ENCODE results near the gene TUBB2B. TPM values are rescaled to one million over a fixed set of nuclear protein-coding genes. Genes with fewer than 3 reads are reported as not detected.
"Not testable (repeated sequence)": the region's sequence is repeated elsewhere in the genome, so short reads cannot be mapped to it uniquely, and the experiment has no call there.

The TUBB2B gene
- total RNA-seq, 1 experiment from 2014 or later: 144 TPM

GRCh38 chr6:3190779-3191178, 36.7 kb downstream of the TUBB2B start:
- TF ChIP-seq EZH2 (IDR thresholded peaks at IDR 0.05; ENCODE audit: borderline replicate concordance, low read depth, low read length, poor library complexity, severe bottlenecking) (no peak), CTCF (conservative IDR thresholded peaks at IDR 0.05; ENCODE audit: low read depth, low read length) (no peak)
- H3K36me3 ChIP-seq (ENCODE audit: insufficient read depth, low read length, poor library complexity, severe bottlenecking): no peaks in the 10 kb centered on the region
- CTCF ChIA-PET: no interaction called here
- H3K27ac ChIP-seq (ENCODE audit: low read depth, low read length, poor library complexity, severe bottlenecking): no peak overlapping the region
- no peak overlapping the region for H3K4me3 ChIP-seq (ENCODE audit: low read depth, low read length, poor library complexity, severe bottlenecking)
- no peak for DNase-seq (ENCODE audit: low spot score)
- POLR2A ChIA-PET (ENCODE audit: low non-redundant PET): no interaction called here
- no peaks in the 10 kb centered on the region for H3K9me3 ChIP-seq (ENCODE audit: low read depth, low read length, poor library complexity, severe bottlenecking)
- no peaks in the 10 kb centered on the region for H3K27me3 ChIP-seq (replicated peaks; ENCODE audit: insufficient read depth, low read depth, low read length, poor library complexity)
- peaks cover 15% of the 10 kb centered on the region for H3K4me1 ChIP-seq (ENCODE audit: insufficient read depth, low read length, poor library complexity, severe bottlenecking)
- BruUV-seq (replicated peaks): no TSS peak
- intact Hi-C loops (cut with micrococcal nuclease; ENCODE audit: unreplicated experiment): no loop called here

GRCh38 chr6:3190056-3190455, 37.4 kb downstream of the TUBB2B start:
- H3K36me3 ChIP-seq (ENCODE audit: insufficient read depth, low read length, poor library complexity, severe bottlenecking): no peaks in the 10 kb centered on the region
- H3K9me3 ChIP-seq (ENCODE audit: low read depth, low read length, poor library complexity, severe bottlenecking): no peaks in the 10 kb centered on the region
- ChIA-PET POLR2A (ENCODE audit: low non-redundant PET) (no interaction called here), CTCF (no interaction called here)
- no TSS peak for BruUV-seq (replicated peaks)
- no peak for DNase-seq (ENCODE audit: low spot score)
- no peak for TF ChIP-seq CTCF (conservative IDR thresholded peaks at IDR 0.05; ENCODE audit: low read depth, low read length)
- no peak for TF ChIP-seq EZH2 (IDR thresholded peaks at IDR 0.05; ENCODE audit: borderline replicate concordance, low read depth, low read length, poor library complexity, severe bottlenecking)
- no peak overlapping the region for H3K27ac ChIP-seq (ENCODE audit: low read depth, low read length, poor library complexity, severe bottlenecking)
- peaks cover 7% of the 10 kb centered on the region for H3K4me1 ChIP-seq (ENCODE audit: insufficient read depth, low read length, poor library complexity, severe bottlenecking)
- intact Hi-C loops (cut with micrococcal nuclease; ENCODE audit: unreplicated experiment): no loop called here
- H3K27me3 ChIP-seq (replicated peaks; ENCODE audit: insufficient read depth, low read depth, low read length, poor library complexity): no peaks in the 10 kb centered on the region
- no peak overlapping the region for H3K4me3 ChIP-seq (ENCODE audit: low read depth, low read length, poor library complexity, severe bottlenecking)

GRCh38 chr6:3189192-3189591, 38.3 kb downstream of the TUBB2B start:
- H3K4me1 ChIP-seq (ENCODE audit: insufficient read depth, low read length, poor library complexity, severe bottlenecking); CTCF ChIA-PET; H3K9me3 ChIP-seq (ENCODE audit: low read depth, low read length, poor library complexity, severe bottlenecking); H3K4me3 ChIP-seq (ENCODE audit: low read depth, low read length, poor library complexity, severe bottlenecking); H3K36me3 ChIP-seq (ENCODE audit: insufficient read depth, low read length, poor library complexity, severe bottlenecking); H3K27me3 ChIP-seq (replicated peaks; ENCODE audit: insufficient read depth, low read depth, low read length, poor library complexity); DNase-seq (ENCODE audit: low spot score); BruUV-seq (replicated peaks); intact Hi-C loops (cut with micrococcal nuclease; ENCODE audit: unreplicated experiment); H3K27ac ChIP-seq (ENCODE audit: low read depth, low read length, poor library complexity, severe bottlenecking): not testable (repeated sequence)
- POLR2A ChIA-PET (ENCODE audit: low non-redundant PET): interaction anchor here (0.6 kb wide), 1 partner anchor 140 kb away, joined by 3 read pairs; no protein-coding TSS in a partner anchor

GRCh38 chr6:3188262-3188661, 39.2 kb downstream of the TUBB2B start:
- intact Hi-C loops (cut with micrococcal nuclease; ENCODE audit: unreplicated experiment): no loop called here
- TF ChIP-seq CTCF (conservative IDR thresholded peaks at IDR 0.05; ENCODE audit: low read depth, low read length): no peak
- no peak for TF ChIP-seq EZH2 (IDR thresholded peaks at IDR 0.05; ENCODE audit: borderline replicate concordance, low read depth, low read length, poor library complexity, severe bottlenecking)
- H3K4me1 ChIP-seq (ENCODE audit: insufficient read depth, low read length, poor library complexity, severe bottlenecking): no peaks in the 10 kb centered on the region
- no peak overlapping the region for H3K27ac ChIP-seq (ENCODE audit: low read depth, low read length, poor library complexity, severe bottlenecking)
- H3K36me3 ChIP-seq (ENCODE audit: insufficient read depth, low read length, poor library complexity, severe bottlenecking): no peaks in the 10 kb centered on the region
- no peaks in the 10 kb centered on the region for H3K9me3 ChIP-seq (ENCODE audit: low read depth, low read length, poor library complexity, severe bottlenecking)
- H3K4me3 ChIP-seq (ENCODE audit: low read depth, low read length, poor library complexity, severe bottlenecking): no peak overlapping the region
- POLR2A ChIA-PET (ENCODE audit: low non-redundant PET): no interaction called here
- DNase-seq (ENCODE audit: low spot score): no peak
- H3K27me3 ChIP-seq (replicated peaks; ENCODE audit: insufficient read depth, low read depth, low read length, poor library complexity): no peaks in the 10 kb centered on the region
- BruUV-seq (replicated peaks): no TSS peak
- CTCF ChIA-PET: no interaction called here

Measured in A673 (cell line).